OCI-LY1 (cell line): Measurements from ENCODE around the gene MGST3.

Source experiments
- H2AFZ ChIP-seq: fragments of 200-600 bp; sonication (generic), shearing (Covaris generic); 2 replicates; pipeline ENCODE4 v1.6.0; 2014; ENCODE audit warnings: antibody characterized with exemption, mild to moderate bottlenecking, low read length
- H3F3A ChIP-seq: fragments of 200-600 bp; sonication (generic), shearing (Covaris generic); 2 replicates; pipeline ENCODE4 v1.6.0; 2014; ENCODE audit warnings: mild to moderate bottlenecking, antibody characterized with exemption, low read length, moderate library complexity; ENCODE audit not compliant: insufficient read depth
- H3K27ac ChIP-seq: fragments of 200-600 bp; sonication (generic); 2 replicates; pipeline ENCODE4 v1.5.1; 2014; ENCODE audit warnings: low read length, mixed run types, mild to moderate bottlenecking, low read depth; ENCODE audit not compliant: poor library complexity, severe bottlenecking
- H3K27me3 ChIP-seq: fragments of 200-600 bp; sonication (generic); 2 replicates; pipeline ENCODE4 v1.6.0; 2014; ENCODE audit warnings: antibody characterized with exemption, mild to moderate bottlenecking, low read length, moderate library complexity; ENCODE audit not compliant: insufficient read depth
- H3K36me3 ChIP-seq: fragments of 200-600 bp; sonication (generic); 2 replicates; pipeline ENCODE4 v1.6.1; 2014; ENCODE audit warnings: mild to moderate bottlenecking, antibody characterized with exemption, low read length, moderate library complexity, mixed read lengths; ENCODE audit not compliant: insufficient read depth
- H3K4me1 ChIP-seq: fragments of 200-600 bp; sonication (generic); 2 replicates; pipeline ENCODE4 v1.5.1; 2014; ENCODE audit warnings: mild to moderate bottlenecking, low read length, moderate library complexity; ENCODE audit not compliant: insufficient read depth, severe bottlenecking
- H3K4me2 ChIP-seq: fragments of 200-600 bp; sonication (generic), shearing (Covaris generic); 2 replicates; pipeline ENCODE4 v1.6.1; 2014; ENCODE audit warnings: low read length
- H3K4me3 ChIP-seq: fragments of 200-600 bp; sonication (generic); 2 replicates; pipeline ENCODE4 v1.5.1; 2014; ENCODE audit warnings: low read length, low read depth, mild to moderate bottlenecking, mixed read lengths; ENCODE audit not compliant: poor library complexity, severe bottlenecking
- H3K79me2 ChIP-seq: fragments of 200-600 bp; shearing (Covaris generic); 2 replicates; pipeline ENCODE4 v1.6.1; 2016; ENCODE audit warnings: mixed run types, low read length, mixed read lengths; ENCODE audit not compliant: insufficient read depth
- H3K9ac ChIP-seq: fragments of 200-600 bp; sonication (generic), shearing (Covaris generic); 2 replicates; pipeline ENCODE4 v1.6.1; 2014; ENCODE audit warnings: mild to moderate bottlenecking, low read length, mixed read lengths
- H3K9me2 ChIP-seq: fragments of 200-600 bp; sonication (generic), shearing (Covaris generic); 2 replicates; pipeline ENCODE4 v1.6.1; 2014; ENCODE audit warnings: low read depth, mild to moderate bottlenecking, low read length, mixed read lengths
- H3K9me3 ChIP-seq: fragments of 200-600 bp; shearing (Covaris generic); 2 replicates; pipeline ENCODE4 v1.6.1; 2014; ENCODE audit warnings: low read length, mixed read lengths
- H4K20me1 ChIP-seq: fragments of 200-600 bp; sonication (generic), shearing (Covaris generic); 2 replicates; pipeline ENCODE4 v1.6.0; 2016; ENCODE audit warnings: mild to moderate bottlenecking, low read length; ENCODE audit not compliant: insufficient read depth
- EZH2 ChIP-seq: fragments of 200-600 bp; sonication (generic), shearing (Covaris generic); IDR thresholded peaks from 2 replicates; pipeline ENCODE4 v1.8.0; 2017; ENCODE audit warnings: borderline replicate concordance, mixed run types, mild to moderate bottlenecking, antibody characterized with exemption, low read length, moderate library complexity, mixed read lengths
- TF ChIP-seq, protein P1 (sequence below): fragments of 200-600 bp; sonication (generic), shearing (Covaris generic); IDR thresholded peaks from 2 replicates; pipeline ENCODE4 v1.5.1; 2017; ENCODE audit warnings: mild to moderate bottlenecking, antibody characterized with exemption, low read length, moderate library complexity, mixed read lengths

MGST3 gene

DNA sequence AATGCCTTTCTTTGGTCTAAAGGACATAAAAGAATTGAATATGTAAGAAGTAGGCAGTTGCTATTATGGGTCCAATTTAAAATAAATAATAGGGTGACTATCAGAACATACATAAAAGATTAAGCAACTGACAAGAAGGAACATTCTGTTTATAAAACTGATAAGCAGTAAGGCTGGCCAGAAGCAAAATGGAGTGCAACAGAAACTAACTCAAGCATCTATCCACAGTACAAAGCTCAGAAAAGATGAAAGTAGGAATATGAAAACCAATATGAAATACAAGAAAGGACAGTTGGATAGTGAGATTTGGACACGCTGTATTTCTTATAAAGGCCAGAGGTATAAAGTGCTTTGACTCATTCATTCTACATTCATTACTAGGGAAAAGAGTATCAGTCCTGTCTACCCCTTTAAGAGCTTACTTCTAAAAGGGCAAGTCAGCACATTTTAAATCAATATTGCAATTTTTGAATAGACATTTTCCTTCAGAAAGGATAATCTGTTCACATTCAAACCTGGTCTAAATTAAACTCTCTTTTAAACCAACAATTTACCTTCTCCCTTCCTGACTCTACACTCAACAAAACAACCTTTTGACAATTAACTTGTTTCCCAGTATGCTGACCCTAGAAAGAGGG, 52.9 kb downstream of the MGST3 start:
- H3K27ac ChIP-seq, result no peak overlapping the region
- TF ChIP-seq EZH2, result no peak
- TF ChIP-seq, protein P1, sequence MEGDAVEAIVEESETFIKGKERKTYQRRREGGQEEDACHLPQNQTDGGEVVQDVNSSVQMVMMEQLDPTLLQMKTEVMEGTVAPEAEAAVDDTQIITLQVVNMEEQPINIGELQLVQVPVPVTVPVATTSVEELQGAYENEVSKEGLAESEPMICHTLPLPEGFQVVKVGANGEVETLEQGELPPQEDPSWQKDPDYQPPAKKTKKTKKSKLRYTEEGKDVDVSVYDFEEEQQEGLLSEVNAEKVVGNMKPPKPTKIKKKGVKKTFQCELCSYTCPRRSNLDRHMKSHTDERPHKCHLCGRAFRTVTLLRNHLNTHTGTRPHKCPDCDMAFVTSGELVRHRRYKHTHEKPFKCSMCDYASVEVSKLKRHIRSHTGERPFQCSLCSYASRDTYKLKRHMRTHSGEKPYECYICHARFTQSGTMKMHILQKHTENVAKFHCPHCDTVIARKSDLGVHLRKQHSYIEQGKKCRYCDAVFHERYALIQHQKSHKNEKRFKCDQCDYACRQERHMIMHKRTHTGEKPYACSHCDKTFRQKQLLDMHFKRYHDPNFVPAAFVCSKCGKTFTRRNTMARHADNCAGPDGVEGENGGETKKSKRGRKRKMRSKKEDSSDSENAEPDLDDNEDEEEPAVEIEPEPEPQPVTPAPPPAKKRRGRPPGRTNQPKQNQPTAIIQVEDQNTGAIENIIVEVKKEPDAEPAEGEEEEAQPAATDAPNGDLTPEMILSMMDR, result no peak

GRCh38 chr1:165686121-165686970, 55.3 kb downstream of the MGST3 start:
- H3K27ac ChIP-seq, result peak overlapping the region; percentile 26
- H3K4me3 ChIP-seq, result no peak overlapping the region
- peak overlapping the region; percentile 43 for H3K4me2 ChIP-seq
- no peaks in the 10 kb centered on the region for H4K20me1 ChIP-seq
- H3K9ac ChIP-seq, result no peak overlapping the region
- H3F3A ChIP-seq, result no peaks in the 10 kb centered on the region
- H3K79me2 ChIP-seq, result peaks cover 17% of the 10 kb centered on the region; the same call in 1 of the 2 replicates
- H3K9me3 ChIP-seq, result no peaks in the 10 kb centered on the region
- H3K36me3 ChIP-seq, result peaks cover 53% of the 10 kb centered on the region
- TF ChIP-seq EZH2, result no peak
- TF ChIP-seq, protein P1, result peak; percentile 48
- H3K4me1 ChIP-seq, result peaks cover 13% of the 10 kb centered on the region
- no peak overlapping the region for H2AFZ ChIP-seq
- no peaks in the 10 kb centered on the region for H3K9me2 ChIP-seq
- no peaks in the 10 kb centered on the region for H3K27me3 ChIP-seq

More for the DNA sequence above, 52.9 kb downstream of the MGST3 start:
- Histone ChIP-seq H3K36me3 (peaks cover 77% of the 10 kb centered on the region), H3K4me1 (peaks cover 13% of the 10 kb centered on the region), H3K9me2 (no peaks in the 10 kb centered on the region), H3K4me2 (no peak overlapping the region), H2AFZ (no peak overlapping the region), H4K20me1 (no peaks in the 10 kb centered on the region), H3K27me3 (no peaks in the 10 kb centered on the region), H3K9me3 (no peaks in the 10 kb centered on the region), H3K4me3 (no peak overlapping the region), H3F3A (no peaks in the 10 kb centered on the region), H3K79me2 (peaks cover 17% of the 10 kb centered on the region; the same call in 1 of the 2 replicates), H3K9ac (no peak overlapping the region)

DNA sequence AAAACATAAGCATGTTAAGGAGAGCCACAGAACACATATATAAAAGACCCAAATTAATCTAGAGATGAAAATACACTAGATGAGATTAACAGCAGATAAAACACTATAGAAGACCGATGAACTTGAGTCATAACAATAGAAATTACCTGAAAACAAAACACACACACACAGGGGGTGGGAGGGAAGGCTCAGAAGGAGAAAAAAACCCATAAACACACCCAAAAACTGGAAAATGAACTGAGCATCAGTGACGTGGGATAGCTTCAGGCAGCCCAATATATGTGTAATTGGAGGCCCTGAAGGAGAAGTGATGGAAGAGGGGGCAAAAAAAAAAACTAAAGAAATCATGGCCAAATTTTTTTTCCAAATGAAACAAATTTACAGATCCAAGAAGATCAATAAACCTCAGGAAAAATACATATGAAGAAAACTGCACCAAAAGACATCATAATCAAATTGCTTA, 56.0 kb downstream of the MGST3 start:
- H3K9ac ChIP-seq, result no peak overlapping the region
- H3K4me3 ChIP-seq, result no peak overlapping the region
- H3F3A ChIP-seq, result no peaks in the 10 kb centered on the region
- no peak overlapping the region for H2AFZ ChIP-seq
- no peaks in the 10 kb centered on the region for H3K9me2 ChIP-seq
- TF ChIP-seq, protein P1, result no peak
- TF ChIP-seq EZH2, result no peak
- H3K36me3 ChIP-seq, result peaks cover 48% of the 10 kb centered on the region
- H3K9me3 ChIP-seq, result no peaks in the 10 kb centered on the region
- peaks cover 17% of the 10 kb centered on the region; the same call in 1 of the 2 replicates for H3K79me2 ChIP-seq
- no peaks in the 10 kb centered on the region for H4K20me1 ChIP-seq
- peak overlapping the region; percentile 43 for H3K4me2 ChIP-seq
- no peaks in the 10 kb centered on the region for H3K27me3 ChIP-seq
- peaks cover 13% of the 10 kb centered on the region for H3K4me1 ChIP-seq
- H3K27ac ChIP-seq, result peak overlapping the region; percentile 26
